HG03558 (cell line): ENCODE data around the gene SUGP2.

Experiments
- ATAC-seq: cut with Tn5 transposase; IDR thresholded peaks from one replicate; pipeline ENCODE4 v1.9.1; 2021; ENCODE audit warnings: moderate number of reproducible peaks; ENCODE audit not compliant: unreplicated experiment; ENCODE audit errors: extremely low read depth

Gene SUGP2

DNA sequence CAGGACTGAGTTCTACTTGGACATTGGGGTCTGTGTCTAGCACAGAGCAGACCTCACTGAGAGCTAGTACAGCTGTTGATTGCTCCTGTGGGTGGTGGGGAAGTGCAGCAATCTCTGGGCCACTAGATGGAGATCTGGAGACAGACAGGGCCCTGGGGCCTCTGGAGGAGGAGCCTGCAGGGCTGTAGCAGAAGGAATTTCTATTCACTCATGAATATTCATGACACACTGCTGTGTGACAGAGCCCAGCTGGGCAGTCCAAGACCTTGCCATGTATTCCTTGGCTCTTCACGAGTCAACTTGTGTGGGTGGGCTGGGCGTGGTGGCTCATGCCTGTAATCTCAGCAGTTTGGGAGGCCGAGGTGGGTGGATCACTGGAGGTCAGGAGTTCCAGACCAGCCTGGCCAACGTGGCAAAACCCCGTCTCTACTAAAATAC lies 37.5 kb downstream of the SUGP2 start:
- ATAC-seq, result no peak

DNA sequence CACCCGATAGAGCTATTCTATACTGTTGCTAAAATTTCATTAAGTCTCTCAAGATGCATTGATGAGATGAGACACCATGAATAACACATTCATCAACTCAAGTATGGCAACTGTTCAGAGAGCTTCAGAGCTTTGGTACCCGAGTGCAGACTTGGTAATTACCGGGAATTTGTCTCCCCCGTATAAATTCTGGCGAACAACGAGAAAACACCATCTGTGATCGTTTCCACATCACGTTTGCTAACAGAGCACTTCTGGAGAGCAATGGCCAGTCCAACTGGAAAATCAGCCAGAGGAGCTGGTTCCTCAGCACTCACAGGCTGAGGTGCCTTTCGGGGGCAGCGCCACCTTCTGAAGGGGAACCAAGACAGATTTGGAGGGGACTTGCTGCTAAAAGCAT lies 40.2 kb downstream of the SUGP2 start:
- ATAC-seq, result no peak

DNA sequence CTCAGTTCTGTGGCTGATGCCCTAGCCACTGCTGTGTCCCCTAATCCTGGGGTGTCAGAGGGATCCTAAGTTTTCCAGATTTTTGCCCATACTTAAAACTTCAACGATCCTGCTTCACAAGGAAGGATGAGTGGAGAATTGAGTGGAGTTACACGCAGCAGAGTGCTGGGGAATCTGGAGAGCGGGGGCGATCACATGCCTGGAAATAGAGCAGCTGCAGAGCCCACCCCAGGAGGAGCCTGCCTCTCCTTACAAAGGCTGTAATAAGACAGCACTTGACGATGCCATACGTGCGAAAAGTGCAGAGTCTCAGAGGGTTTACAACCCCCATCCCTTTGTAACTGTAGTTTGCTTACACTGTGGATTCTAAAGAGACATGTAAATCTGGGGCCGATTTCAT lies 40.6 kb downstream of the SUGP2 start:
- no peak for ATAC-seq

DNA sequence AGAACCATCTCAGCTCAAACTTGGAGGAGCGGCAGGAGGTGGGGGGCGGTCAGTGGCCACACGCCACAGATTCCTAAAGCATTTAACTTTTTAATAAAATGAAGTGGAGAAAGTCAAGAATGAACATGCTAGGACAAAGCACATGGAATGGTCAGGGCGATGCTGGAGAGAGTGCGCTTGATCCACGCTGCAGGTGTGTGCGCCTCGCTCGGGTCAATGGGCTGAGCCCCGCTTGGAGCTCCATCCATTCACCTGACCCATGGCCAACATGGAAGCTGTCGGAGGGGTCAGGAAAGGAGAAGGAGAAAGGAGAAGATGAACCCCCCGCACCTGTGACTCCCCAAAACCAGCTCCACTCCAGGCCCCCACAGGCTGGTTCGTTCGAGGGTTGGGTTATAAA lies 41.8 kb downstream of the SUGP2 start:
- ATAC-seq, result no peak

DNA sequence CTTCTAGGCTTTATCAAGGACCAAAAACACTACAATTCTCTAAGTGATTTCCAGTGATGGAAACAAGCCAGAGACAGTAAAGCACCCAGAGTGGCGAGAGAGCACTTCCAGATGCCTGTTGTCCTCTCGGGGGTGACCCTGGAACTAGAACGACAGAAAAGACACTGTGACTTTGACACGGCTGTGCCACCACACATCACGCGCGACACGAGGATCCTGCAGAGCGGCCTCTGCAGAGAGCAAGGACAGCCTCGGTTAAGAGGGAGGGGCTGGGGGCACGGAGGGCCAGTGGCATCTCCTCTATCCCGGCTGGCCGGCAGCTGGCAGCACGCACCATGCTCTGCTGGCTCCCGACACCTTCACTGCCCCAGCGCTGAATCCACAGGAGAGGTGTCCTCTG lies 42.3 kb downstream of the SUGP2 start:
- no peak for ATAC-seq

DNA sequence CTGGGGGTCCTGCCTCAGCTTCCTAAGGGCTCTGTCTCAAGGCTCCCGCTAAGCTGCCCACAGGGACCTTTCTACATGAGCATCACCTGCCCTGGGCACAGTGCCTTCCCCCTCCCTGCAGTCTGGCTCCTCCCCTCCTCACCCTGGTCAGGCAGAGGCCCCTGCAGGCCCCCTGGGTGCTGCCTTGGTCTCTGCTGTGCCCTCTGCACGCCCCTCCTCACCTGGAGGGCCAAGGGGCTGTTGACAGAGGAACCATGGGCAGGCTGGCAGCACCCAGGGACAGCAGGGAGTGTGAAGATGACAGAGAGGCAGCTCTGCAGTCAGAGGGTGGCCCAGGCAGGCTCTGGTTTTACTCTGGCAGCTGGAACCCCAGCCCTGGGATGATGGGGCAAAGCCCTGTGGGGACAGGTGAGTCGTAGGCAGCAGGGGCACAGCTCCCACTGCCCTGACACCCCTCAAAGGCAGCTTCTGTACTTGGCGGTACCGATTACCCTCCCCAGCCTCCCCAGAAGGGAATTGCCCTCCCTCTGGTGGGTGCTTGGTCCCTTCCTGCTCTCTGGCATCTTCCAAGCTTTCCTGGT lies 43.1 kb downstream of the SUGP2 start:
- no peak for ATAC-seq

DNA sequence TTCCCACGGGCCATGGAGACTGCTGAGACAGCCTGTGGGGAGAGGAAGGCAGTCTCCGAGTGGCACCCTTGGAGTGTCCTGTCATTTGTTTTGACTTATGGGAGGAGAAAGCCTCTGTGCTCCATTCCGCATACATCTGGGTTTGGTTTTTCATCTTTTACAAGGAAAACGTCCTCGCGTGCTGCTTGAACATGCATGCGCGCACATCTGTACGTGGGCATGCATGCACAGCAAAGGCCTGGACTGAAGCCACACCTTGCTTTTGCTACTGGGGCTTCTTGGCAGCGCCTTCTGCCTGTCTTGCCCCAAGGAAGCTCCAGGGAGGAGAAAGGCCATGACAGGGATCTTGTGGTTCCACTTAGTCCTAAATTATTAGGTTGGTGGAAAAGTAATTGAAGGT lies 44.0 kb downstream of the SUGP2 start:
- no peak for ATAC-seq

DNA sequence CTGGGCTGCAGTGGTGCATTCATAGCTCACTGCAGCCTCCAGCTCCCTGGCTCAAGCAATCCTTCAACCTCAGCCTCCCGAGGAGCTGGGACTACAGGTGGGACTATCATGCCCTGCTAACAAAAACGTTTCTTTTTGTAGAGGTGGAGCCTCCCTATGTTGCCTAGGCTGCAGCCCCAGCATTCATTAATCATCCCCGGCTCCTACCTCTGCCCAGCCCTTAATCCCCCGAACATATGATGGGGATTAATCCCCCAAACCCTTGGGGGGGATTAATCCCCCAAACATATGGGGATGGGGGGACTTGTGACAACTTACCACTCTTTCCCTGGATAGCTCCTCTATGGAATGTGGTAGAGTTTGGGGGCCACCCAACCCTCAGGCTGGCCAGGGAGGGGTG lies 45.9 kb downstream of the SUGP2 start:
- no peak for ATAC-seq

DNA sequence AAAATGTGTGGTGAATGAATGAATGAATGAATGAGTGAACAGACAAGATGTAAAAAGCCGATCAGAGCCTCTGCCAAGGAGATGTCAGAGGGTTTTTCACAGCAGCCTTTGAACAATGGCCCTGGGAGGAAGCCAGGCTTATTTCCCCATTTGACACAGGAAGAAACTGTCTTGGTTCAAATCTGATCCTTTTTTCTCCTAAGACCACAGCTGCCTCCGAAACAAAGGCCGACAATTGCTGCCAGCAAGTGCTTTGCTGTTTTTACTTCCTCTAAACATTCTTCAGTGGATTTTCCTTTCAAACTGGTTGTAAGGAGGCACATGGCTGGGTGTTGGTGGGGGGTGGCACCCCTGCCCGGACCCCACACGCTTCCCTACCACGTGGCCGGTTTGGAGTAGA lies 48.1 kb downstream of the SUGP2 start:
- no peak for ATAC-seq

DNA sequence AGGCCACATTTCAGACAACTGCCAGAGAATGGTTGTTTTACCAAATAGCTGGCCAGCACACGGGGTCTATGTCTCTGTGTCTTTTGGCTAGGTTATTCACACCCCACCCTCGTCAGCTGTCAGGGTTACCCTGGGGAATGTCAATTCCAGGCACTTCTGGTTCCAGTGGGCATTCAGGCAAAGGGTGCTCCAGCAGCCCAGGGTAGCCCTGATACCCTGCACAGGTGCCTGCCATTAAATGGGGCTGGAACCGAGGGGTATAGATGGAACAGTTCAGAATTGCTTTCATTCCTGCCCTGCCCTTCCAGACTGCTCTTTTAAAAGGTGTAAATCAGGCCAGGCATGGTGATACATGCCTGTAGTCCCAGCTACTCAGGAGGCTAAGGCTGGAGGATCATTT lies 49.1 kb downstream of the SUGP2 start:
- no peak for ATAC-seq

DNA sequence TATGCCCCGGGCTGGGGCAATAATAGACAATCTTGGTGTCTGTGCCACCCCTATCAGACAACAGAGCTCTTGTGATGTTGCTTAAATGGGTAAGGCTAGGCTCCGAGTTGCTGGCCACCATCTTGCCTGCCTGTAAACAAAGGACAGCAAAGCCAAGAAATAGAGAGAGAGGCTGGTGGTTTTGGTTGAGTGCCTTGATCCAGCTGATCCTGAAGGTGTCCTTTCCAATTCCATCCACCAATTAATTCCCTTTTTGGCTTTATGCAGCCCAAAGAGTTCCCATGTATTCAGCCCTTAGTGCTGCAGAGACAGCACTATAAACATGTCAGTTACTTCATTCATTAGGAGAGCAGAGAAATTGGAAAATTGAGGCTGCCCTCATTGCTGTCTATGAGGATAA lies 50.6 kb downstream of the SUGP2 start:
- no peak for ATAC-seq

DNA sequence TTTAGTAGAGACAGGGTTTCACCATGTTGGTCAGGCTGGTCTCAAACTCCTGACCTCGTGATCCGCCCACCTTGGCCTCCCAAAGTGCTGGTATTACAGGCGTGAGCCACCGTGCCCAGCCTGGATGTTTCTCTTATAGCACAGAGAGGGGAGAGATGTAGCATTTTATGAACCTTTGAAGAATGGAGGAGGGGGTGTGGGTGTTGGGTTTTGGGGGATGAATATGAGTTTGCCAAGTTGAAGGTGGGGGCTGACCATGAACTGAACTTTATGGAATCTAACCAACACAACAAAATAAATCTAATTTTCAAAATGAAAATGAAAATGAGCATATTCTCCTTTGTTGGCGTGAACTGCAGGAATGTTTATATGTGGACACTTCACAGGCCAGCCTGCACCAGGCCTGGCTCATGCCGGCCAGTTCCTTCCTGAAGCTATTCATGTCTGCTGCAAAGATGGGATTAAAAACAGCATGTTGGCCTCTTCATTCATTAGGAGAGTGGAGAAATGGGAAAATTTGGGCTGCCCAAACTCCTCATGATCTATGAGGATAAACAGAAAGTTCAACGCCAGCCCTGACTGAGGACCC lies 52.8 kb downstream of the SUGP2 start:
- ATAC-seq, result no peak

DNA sequence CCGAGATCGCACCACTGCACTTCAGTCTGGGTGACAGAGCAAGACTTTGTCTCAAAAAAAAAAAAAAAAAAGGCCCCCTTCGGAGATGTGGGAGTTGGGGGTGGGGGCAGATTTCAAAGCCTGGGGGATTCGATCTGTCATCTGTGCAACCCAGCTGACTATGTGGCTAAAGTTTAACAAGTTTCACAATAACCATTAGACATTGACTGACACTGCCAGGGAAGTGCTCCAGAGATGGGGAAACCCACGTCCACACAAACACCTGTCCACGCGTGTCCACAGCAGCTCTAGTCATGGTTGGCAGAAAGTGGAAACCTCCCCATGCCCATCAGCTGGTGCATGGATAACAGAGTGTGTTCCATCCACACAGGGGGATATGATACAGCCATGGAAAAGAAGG lies 54.7 kb downstream of the SUGP2 start:
- ATAC-seq, result no peak

DNA sequence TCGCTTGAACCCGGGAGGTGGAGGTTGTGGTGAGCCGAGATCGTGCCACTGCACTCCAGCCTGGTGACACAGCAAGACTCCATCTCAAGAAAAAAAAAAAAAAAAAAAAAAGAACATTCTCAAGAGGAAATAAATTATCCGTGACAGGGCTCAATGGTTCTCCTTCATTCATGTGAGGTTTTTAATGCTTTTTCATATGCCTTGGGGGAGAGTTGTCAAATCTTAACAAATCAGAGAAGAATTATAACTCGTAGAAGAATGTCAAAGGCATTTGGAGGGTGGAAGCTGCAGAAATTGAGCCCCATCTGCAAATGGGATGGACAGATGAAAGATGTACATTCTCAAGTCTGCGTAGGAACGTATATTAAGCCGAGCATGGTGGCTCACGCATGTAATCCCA lies 57.4 kb downstream of the SUGP2 start:
- ATAC-seq, result no peak

DNA sequence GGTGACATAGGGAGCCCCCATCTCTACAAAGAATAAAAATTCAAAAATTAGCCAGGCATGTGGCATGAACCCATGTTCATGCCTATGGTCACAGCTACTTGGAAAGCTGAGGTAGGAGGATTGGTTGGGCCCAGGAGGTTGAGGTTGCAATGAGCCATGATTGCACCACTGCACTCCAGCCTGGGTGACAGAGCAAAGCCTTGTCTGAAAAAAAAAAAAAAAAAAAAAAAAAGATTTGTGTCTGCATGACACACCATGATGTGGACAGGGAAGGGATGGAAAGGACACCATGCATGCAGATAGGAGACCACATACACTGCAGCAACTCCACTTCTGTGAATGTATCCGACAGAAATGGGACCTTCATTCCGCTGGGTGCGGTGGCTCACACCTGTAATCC lies 58.3 kb downstream of the SUGP2 start:
- ATAC-seq, result no peak

DNA sequence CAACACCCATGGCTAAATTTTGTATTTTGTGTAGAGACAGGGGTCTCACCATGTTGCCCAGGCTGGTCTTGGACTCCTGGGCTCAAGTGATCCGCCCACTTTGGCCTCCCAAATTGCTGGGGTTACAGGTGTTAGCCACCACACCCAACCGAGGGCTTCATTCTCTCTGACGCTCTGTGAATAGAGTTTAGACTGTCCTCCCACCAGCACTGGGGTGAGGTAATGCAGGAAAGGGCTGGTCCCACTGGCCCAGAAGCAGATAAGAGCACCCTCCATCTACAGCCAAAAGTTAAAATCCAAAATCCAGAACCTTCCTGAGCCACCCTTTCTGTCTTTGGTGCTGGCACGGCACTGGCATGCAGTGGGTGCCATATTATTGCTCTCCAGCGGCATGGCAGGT lies 60.5 kb downstream of the SUGP2 start:
- ATAC-seq, result no peak

DNA sequence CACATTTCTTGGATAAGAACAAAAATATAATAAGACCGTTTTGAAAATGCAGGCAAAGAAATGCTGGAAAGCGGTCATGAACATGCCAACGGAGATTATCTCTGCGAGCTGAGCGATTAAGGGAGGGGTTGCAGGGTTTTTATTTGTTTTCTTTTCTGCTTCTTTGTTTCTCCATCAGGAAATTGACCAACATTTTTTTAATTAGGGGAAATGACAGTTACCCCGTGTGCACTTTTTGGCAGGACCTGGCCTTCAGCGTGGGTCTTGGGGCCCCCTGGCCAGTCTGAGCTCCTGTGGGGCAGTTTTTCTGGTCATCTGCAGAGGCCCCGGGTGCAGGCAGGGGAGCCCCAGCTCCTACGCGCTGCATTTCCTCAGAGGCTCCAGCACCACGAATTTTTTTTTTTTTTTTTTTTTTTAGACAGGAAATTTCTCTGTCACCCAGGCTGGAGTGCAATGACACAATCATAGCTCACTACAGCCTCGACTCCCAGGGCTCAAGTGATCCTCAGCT lies 61.0 kb downstream of the SUGP2 start:
- ATAC-seq, result no peak

DNA sequence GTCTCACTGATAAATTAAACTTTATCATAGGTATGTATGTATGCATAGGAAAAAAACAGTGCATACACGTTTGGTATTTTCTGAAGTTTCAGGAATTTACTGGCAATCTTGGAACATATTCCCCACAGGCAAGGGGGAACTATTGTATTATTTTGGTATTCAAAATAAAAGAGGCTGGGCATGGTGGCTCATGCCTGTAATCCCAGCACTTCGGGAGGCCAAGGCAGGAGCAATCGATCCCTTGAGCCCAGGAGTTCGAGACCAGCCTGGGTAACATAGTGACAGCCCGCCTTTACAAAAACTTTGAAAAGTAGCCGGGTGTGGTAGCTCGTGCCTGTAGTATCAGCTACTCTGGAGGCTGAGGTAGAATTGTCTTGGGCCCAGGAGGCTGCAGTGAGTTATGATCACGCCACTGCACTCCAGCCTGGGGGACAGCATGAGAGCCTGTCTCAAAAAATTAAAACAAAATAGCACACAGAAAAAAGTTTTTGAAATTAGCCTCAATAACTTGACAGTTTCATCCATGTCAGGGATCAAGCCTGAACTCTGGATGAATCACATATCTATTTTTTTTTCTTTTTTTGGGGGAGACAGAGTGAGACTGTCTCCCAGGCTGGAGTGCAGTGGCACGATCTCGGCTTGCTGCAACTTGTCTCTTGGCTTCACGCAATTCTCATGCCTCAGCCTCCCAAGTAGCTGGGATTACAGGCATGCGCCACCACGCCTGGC lies 63.2 kb downstream of the SUGP2 start:
- no peak for ATAC-seq

DNA sequence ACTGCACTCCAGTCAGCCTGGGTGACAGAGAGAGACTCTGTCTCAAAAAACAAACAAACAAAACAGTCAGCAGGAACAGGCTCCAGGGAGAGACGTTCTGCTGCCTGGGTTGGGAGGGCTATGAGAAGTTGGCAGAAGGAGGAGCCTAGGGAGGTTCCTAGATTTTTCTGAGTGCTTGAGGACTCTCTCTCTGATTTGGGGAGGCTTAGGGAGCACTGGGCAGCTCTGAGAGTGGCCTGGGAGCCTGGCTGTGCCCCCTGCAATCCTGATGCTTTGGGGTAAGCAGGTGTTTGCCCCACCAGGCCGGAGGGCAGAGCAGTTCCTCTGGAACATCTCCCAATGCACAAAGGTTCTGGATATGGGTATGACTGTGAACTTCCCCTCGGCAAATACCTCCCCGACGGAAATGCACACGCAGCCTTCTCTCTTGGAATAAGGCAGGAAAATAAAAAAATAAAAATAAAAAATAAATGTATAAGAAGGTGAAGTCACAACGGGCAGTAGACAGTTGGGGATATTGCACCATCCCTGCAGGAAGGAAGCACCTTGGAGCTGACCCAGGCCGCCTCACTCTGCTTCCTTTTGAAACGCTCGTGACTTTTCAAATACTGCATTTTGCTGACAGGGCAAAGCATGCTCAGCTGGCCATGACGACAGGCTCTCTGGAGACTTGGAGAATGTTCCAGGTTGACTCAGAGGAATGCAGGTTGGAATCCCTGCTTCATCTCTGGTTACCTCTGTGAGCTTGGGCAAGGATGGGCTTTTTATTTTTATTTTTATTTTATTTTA lies 65.8 kb downstream of the SUGP2 start:
- ATAC-seq, result no peak

DNA sequence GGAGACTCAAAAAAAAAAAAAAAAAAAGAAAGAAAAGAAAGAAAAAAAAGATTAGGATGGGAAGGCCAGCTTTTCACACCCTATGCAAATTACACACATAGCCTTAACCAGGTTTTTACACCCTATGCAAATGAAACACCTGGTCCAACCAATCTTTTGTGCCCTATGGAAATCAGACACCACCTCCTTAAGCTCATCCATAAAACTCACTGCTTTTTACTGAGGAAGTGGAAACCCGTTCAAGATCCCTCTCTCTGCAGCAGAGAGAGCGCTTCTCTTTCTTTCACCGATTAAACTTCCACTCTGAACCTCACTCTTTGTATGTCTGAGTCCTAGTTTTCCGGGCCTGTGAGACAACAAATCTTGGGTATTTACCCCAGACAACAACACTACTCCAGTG lies 67.0 kb downstream of the SUGP2 start:
- ATAC-seq, result no peak

DNA sequence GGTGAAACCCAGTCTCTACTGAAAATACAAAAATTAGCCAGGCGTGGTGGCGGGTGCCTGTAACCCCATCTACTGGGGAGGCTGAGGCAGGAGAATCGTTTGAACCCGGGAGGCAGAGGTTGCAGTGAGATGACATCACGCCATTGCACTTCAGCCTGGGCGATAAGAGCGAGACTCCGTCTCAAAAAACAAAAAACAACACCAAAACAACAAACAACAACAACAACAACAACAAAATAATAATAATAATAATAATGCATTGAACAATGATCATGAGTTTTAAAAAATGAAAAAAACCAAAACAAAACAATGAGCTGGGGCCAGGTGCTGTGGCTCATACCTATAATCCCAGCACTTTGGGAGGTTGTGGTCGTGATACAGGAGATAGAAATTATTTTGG lies 69.2 kb downstream of the SUGP2 start:
- ATAC-seq, result no peak
